SK-N-SH (cell line): ENCODE measurements around the gene SNX9. TPM values are rescaled to one million over a fixed set of nuclear protein-coding genes. Genes with fewer than 3 reads are reported as not detected.

ENCODE experiments used
- CTCF ChIA-PET: fragments of 300-600, 350-600 bp; formaldehyde crosslinking; extraction: SDS; loops from one replicate; lab custom pipeline; 2021; lab: Yijun Ruan, JAX
- POLR2A ChIA-PET: fragments of 350-600 bp; sonication (Branson Sonifier 250); formaldehyde crosslinking; extraction: SDS; loops from one replicate; lab custom pipeline; 2020; ENCODE audit warnings: antibody characterized with exemption, inconsistent platforms; lab: Yijun Ruan, JAX
- DNase-seq: peaks from one replicate; pipeline ENCODE4 v3.0.0; 2012
- H2AFZ ChIP-seq: fragments of 200-600 bp; sonication (generic); 2 replicates; pipeline ENCODE4 v1.8.1; 2016; ENCODE audit warnings: antibody characterized with exemption, mild to moderate bottlenecking, low read depth
- H3F3A ChIP-seq: fragments of 200-600 bp; sonication (generic); replicated peaks from 2 replicates; pipeline ENCODE3; 2016; ENCODE audit warnings: antibody characterized with exemption, mild to moderate bottlenecking; ENCODE audit not compliant: insufficient read depth
- H3K27ac ChIP-seq, 2 experiments: fragments of 200-500 bp in 1 of 2; fragments of 200-600 bp in 1 of 2; sonication (Bioruptor generic) in 1 of 2; sonication (generic), shearing (Covaris generic) in 1 of 2; 2 replicates each; pipeline versions ENCODE4 v1.5.1 to v1.6.1; 2014 to 2016; ENCODE audit warnings: low read depth in 2 of 2, inconsistent platforms in 1 of 2, low read length in 1 of 2, mild to moderate bottlenecking in 1 of 2, mixed read lengths in 1 of 2
- H3K27me3 ChIP-seq: fragments of 200-600 bp; sonication (generic), shearing (Covaris generic); 2 replicates; pipeline ENCODE4 v1.6.1; 2016; ENCODE audit warnings: mixed run types; ENCODE audit not compliant: insufficient read depth
- H3K36me3 ChIP-seq, 2 experiments: fragments of 200-500 bp in 1 of 2; fragments of 200-600 bp in 1 of 2; sonication (Bioruptor generic) in 1 of 2; sonication (generic) in 1 of 2; replicated peaks in 1 of 2; 2 replicates each; pipeline versions ENCODE3 to v1.5.1; 2014 to 2016; ENCODE audit warnings: low read length in 1 of 2, mild to moderate bottlenecking in 1 of 2; ENCODE audit not compliant: insufficient read depth in 2 of 2, control insufficient read depth in 1 of 2
- H3K4me1 ChIP-seq, 2 experiments: fragments of 200-500 bp in 1 of 2; fragments of 200-600 bp in 1 of 2; sonication (Bioruptor generic) in 1 of 2; sonication (generic), shearing (Covaris generic) in 1 of 2; 2 replicates each; pipeline versions ENCODE4 v1.5.1 to v1.6.1; 2014 to 2016; ENCODE audit warnings: low read depth in 1 of 2, low read length in 1 of 2, mixed run types in 1 of 2; ENCODE audit not compliant: insufficient read depth in 2 of 2, control insufficient read depth in 1 of 2
- H3K4me2 ChIP-seq: fragments of 200-600 bp; sonication (generic), shearing (Covaris generic); 2 replicates; pipeline ENCODE4 v1.6.1; 2017; ENCODE audit warnings: mixed run types
- H3K4me3 ChIP-seq, 2 experiments: fragments of 200-500 bp in 1 of 2; fragments of 200-600 bp in 1 of 2; sonication (Bioruptor generic) in 1 of 2; sonication (generic), shearing (Covaris generic) in 1 of 2; 2 replicates each; pipeline versions ENCODE4 v1.5.1 to v1.8.1; 2014 to 2016; ENCODE audit warnings: low read depth in 2 of 2, inconsistent platforms in 1 of 2, low read length in 1 of 2, mild to moderate bottlenecking in 1 of 2, mixed read lengths in 1 of 2, moderate library complexity in 1 of 2
- H3K79me2 ChIP-seq: fragments of 200-600 bp; sonication (generic); 2 replicates; pipeline ENCODE4 v1.8.1; 2017; ENCODE audit warnings: mild to moderate bottlenecking; ENCODE audit not compliant: insufficient read depth
- H3K9ac ChIP-seq: fragments of 200-600 bp; sonication (generic); 2 replicates; pipeline ENCODE4 v1.6.1; 2017; ENCODE audit warnings: mixed run types
- H3K9me2 ChIP-seq: fragments of 200-600 bp; sonication (generic); 2 replicates; pipeline ENCODE4 v1.6.1; 2017; ENCODE audit warnings: mixed run types
- H3K9me3 ChIP-seq: fragments of 200-600 bp; sonication (generic); 2 replicates; pipeline ENCODE4 v1.6.1; 2017; ENCODE audit warnings: mixed run types, mild to moderate bottlenecking, moderate library complexity
- H4K20me1 ChIP-seq: fragments of 200-600 bp; sonication (generic); 2 replicates; pipeline ENCODE4 v1.6.1; 2017; ENCODE audit warnings: mild to moderate bottlenecking, mixed run types; ENCODE audit not compliant: insufficient read depth
- CHD2 ChIP-seq: fragments of 150-350 bp; IDR thresholded peaks from 2 replicates; pipeline ENCODE4 v1.6.1; 2018; ENCODE audit warnings: low read length; ENCODE audit not compliant: partially characterized antibody
- ELF1 ChIP-seq: IDR thresholded peaks from 2 replicates; pipeline ENCODE4 v1.4.0; 2012
- EP300 ChIP-seq, 2 experiments: IDR thresholded peaks; 2 replicates each; pipeline versions ENCODE4 v1.4.0 to v1.6.1; 2012; ENCODE audit warnings: borderline replicate concordance in 1 of 2, low read depth in 1 of 2, low read length in 1 of 2
- FOSL2 ChIP-seq: IDR thresholded peaks from 2 replicates; pipeline ENCODE4 v1.4.0; 2012; ENCODE audit warnings: low read depth, mild to moderate bottlenecking, moderate library complexity, borderline replicate concordance
- FOXJ3 ChIP-seq: sonication (generic); formaldehyde crosslinking; IDR thresholded peaks from 2 replicates; pipeline ENCODE4 v1.5.1; 2020; ENCODE audit warnings: mild to moderate bottlenecking, missing genetic modification reagents
- FOXM1 ChIP-seq: IDR thresholded peaks from 2 replicates; pipeline ENCODE4 v1.4.0; 2012; ENCODE audit warnings: low read depth, mild to moderate bottlenecking
- JUND ChIP-seq: IDR thresholded peaks from 2 replicates; pipeline ENCODE4 v1.4.0; 2012
- POLR2AphosphoS5 ChIP-seq: IDR thresholded peaks from 2 replicates; pipeline ENCODE4 v1.6.1; 2012; ENCODE audit warnings: low read depth, low read length
- RAD21 ChIP-seq: IDR thresholded peaks from 2 replicates; pipeline ENCODE4 v1.6.1; 2012; ENCODE audit warnings: mild to moderate bottlenecking, low read length
- RCOR1 ChIP-seq: fragments of 150-350 bp; IDR thresholded peaks from 2 replicates; pipeline ENCODE4 v1.6.1; 2017; ENCODE audit warnings: antibody characterized with exemption, low read length
- RXRA ChIP-seq: IDR thresholded peaks from 2 replicates; pipeline ENCODE4 v1.4.0; 2012; ENCODE audit warnings: low read depth, mild to moderate bottlenecking, borderline replicate concordance
- SMC3 ChIP-seq: IDR thresholded peaks from 2 replicates; pipeline ENCODE4 v1.6.1; 2012; ENCODE audit warnings: low read depth, low read length, improper control_type of control experiment
- YY1 ChIP-seq: IDR thresholded peaks from 2 replicates; pipeline ENCODE4 v1.4.0; 2012; ENCODE audit warnings: low read depth, mild to moderate bottlenecking
- WGBS: methylation state at CpG from one replicate; pipeline ENCODE4 v1.1.6; 2017; ENCODE audit warnings: low lambda C conversion rate; 5-methylcytosine and 5-hydroxymethylcytosine counted together
- polyA plus RNA-seq, 3 experiments: library from polyadenylated mRNA; depleted of rRNA; stranded (reverse); fragments of >200 nt; gene quantifications; 2 replicates each; pipeline ENCODE4 v1.2.3, GENCODE V29; 2012
- TF ChIP-seq, protein P1 (sequence below): IDR thresholded peaks from 2 replicates; pipeline ENCODE4; 2012
- TF ChIP-seq, protein P2 (sequence below): IDR thresholded peaks from 2 replicates; pipeline ENCODE4 v1.4.0; 2012; ENCODE audit warnings: low read depth, borderline replicate concordance
- TF ChIP-seq, protein P3 (sequence below): IDR thresholded peaks from 2 replicates; pipeline ENCODE4 v1.6.1; 2012; ENCODE audit warnings: mild to moderate bottlenecking, low read depth, low read length, moderate library complexity

The SNX9 gene
- polyA plus RNA-seq, 1 of the 3 experiments (the other 2 are of a cell fraction): 31.6 TPM

DNA sequence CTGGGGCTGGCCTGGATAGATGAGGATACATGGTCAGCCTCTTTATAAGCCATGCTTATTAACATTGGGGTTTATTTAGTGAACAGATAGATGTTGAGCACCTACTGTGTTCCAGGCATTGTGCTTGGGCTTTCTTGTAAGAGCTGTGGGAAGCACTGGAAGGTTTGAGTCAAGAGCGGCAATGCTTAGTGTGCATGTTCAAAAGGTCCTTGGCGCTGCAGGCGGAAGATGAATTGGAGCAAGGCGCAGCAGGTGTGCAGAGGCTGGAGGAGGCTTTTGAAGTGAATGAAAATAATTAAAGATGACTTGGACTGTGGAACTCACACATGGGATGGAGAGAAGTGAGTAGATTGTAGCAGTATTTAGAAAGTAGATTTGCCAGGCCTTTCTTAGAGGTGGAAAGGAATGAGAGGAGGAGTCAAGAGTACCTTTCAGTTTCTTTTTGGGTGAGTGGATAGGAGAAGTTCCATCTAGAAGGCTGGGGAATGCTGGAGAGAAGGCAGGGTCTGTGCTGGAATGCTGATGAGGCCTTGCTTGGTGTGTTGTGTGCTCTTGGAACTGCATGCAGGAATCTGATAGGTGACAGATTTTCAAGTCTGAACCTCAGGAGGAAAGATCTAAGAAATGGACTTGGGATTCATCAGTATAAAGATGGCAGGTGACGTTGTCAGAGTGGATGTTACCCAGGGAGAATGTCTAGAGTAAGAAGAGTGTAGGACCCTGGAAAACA lies 26.4 kb downstream of the SNX9 start:
- Histone ChIP-seq H3K9ac (no peak overlapping the region), H3K9me2 (no peaks in the 10 kb centered on the region), H2AFZ (no peak overlapping the region), H4K20me1 (peaks cover 86% of the 10 kb centered on the region), H3K36me3 (peaks cover 0 to 7% of the 10 kb centered on the region in 2 experiments), H3K4me3 (no peak overlapping the region), H3K9me3 (peaks cover 3% of the 10 kb centered on the region; the same call in 1 of the 2 replicates), H3K79me2 (peaks cover 99% of the 10 kb centered on the region), H3K4me1 (peaks cover 3 to 13% of the 10 kb centered on the region in 2 experiments), H3K27ac (no peak overlapping the region), H3F3A (peaks cover 16% of the 10 kb centered on the region), H3K4me2 (no peak overlapping the region), H3K27me3 (no peaks in the 10 kb centered on the region)
- POLR2A ChIA-PET: no interaction called here
- TF ChIP-seq, protein P1, sequence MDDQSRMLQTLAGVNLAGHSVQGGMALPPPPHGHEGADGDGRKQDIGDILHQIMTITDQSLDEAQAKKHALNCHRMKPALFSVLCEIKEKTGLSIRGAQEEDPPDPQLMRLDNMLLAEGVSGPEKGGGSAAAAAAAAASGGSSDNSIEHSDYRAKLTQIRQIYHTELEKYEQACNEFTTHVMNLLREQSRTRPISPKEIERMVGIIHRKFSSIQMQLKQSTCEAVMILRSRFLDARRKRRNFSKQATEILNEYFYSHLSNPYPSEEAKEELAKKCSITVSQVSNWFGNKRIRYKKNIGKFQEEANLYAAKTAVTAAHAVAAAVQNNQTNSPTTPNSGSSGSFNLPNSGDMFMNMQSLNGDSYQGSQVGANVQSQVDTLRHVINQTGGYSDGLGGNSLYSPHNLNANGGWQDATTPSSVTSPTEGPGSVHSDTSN: no peak
- TF ChIP-seq RAD21 (no peak), FOXJ3 (no peak), RCOR1 (no peak), JUND (no peak), ELF1 (no peak), SMC3 (no peak), YY1 (no peak), CHD2 (no peak), FOSL2 (no peak), RXRA (no peak), EP300 (IDR thresholded peaks at IDR 0.05; ENCODE audit: borderline replicate concordance in 1 of 2, low read depth in 1 of 2, low read length in 1 of 2) (no peak), FOXM1 (no peak), POLR2AphosphoS5 (no peak)
- TF ChIP-seq, protein P2, sequence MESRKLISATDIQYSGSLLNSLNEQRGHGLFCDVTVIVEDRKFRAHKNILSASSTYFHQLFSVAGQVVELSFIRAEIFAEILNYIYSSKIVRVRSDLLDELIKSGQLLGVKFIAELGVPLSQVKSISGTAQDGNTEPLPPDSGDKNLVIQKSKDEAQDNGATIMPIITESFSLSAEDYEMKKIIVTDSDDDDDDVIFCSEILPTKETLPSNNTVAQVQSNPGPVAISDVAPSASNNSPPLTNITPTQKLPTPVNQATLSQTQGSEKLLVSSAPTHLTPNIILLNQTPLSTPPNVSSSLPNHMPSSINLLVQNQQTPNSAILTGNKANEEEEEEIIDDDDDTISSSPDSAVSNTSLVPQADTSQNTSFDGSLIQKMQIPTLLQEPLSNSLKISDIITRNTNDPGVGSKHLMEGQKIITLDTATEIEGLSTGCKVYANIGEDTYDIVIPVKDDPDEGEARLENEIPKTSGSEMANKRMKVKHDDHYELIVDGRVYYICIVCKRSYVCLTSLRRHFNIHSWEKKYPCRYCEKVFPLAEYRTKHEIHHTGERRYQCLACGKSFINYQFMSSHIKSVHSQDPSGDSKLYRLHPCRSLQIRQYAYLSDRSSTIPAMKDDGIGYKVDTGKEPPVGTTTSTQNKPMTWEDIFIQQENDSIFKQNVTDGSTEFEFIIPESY: no peak
- TF ChIP-seq, protein P3, sequence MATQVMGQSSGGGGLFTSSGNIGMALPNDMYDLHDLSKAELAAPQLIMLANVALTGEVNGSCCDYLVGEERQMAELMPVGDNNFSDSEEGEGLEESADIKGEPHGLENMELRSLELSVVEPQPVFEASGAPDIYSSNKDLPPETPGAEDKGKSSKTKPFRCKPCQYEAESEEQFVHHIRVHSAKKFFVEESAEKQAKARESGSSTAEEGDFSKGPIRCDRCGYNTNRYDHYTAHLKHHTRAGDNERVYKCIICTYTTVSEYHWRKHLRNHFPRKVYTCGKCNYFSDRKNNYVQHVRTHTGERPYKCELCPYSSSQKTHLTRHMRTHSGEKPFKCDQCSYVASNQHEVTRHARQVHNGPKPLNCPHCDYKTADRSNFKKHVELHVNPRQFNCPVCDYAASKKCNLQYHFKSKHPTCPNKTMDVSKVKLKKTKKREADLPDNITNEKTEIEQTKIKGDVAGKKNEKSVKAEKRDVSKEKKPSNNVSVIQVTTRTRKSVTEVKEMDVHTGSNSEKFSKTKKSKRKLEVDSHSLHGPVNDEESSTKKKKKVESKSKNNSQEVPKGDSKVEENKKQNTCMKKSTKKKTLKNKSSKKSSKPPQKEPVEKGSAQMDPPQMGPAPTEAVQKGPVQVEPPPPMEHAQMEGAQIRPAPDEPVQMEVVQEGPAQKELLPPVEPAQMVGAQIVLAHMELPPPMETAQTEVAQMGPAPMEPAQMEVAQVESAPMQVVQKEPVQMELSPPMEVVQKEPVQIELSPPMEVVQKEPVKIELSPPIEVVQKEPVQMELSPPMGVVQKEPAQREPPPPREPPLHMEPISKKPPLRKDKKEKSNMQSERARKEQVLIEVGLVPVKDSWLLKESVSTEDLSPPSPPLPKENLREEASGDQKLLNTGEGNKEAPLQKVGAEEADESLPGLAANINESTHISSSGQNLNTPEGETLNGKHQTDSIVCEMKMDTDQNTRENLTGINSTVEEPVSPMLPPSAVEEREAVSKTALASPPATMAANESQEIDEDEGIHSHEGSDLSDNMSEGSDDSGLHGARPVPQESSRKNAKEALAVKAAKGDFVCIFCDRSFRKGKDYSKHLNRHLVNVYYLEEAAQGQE: no peak
- WGBS: 96% methylated on average over 5 of the region's 5 CpGs
- DNase-seq: no peak
- CTCF ChIA-PET: no interaction called here
